Suprapubic skin (tissue), 4 donors: ENCODE data around the gene FCHO2. TPM values are rescaled to one million over a fixed set of nuclear protein-coding genes. Genes with fewer than 3 reads are reported as not detected.

Experiments
- DNase-seq, 2 donors: peaks; one replicate each; pipeline ENCODE4 v3.0.0-alpha.2; 2019; ENCODE audit warnings: low spot score in 2 of 2
- H3K27ac ChIP-seq: fragments of 200-600 bp; sonication (generic); one replicate; pipeline ENCODE4 v1.5.1; 2019
- H3K27me3 ChIP-seq: fragments of 200-600 bp; sonication (generic); one replicate; pipeline ENCODE4 v1.5.1; 2019
- H3K36me3 ChIP-seq: fragments of 200-600 bp; sonication (generic); one replicate; pipeline ENCODE4 v1.5.1; 2019
- H3K4me1 ChIP-seq: fragments of 200-600 bp; sonication (generic); one replicate; pipeline ENCODE4 v1.5.1; 2019
- H3K4me3 ChIP-seq: fragments of 200-600 bp; sonication (generic); one replicate; pipeline ENCODE4 v1.5.1; 2019; ENCODE audit warnings: mild to moderate bottlenecking
- H3K9me3 ChIP-seq: fragments of 200-600 bp; sonication (generic); one replicate; pipeline ENCODE4 v1.5.1; 2019
- EP300 ChIP-seq: sonication (generic); formaldehyde crosslinking; IDR thresholded peaks from one replicate; pipeline ENCODE4 v1.6.1; 2017; ENCODE audit warnings: antibody characterized with exemption
- POLR2A ChIP-seq, 2 donors: fragments of 450-650 bp; IDR thresholded peaks; one replicate each; pipeline ENCODE4 v1.6.1; 2017; ENCODE audit warnings: antibody characterized with exemption in 2 of 2, mild to moderate bottlenecking in 2 of 2, moderate library complexity in 2 of 2
- POLR2AphosphoS5 ChIP-seq, 3 donors: sonication (generic); formaldehyde crosslinking; IDR thresholded peaks; one replicate each; pipeline ENCODE4 v1.6.1; 2017; ENCODE audit warnings: antibody characterized with exemption in 3 of 3
- WGBS: methylation state at CpG from one replicate; pipeline ENCODE4 v1.1.5; 2018; 5-methylcytosine and 5-hydroxymethylcytosine counted together
- total RNA-seq, 4 donors: library from RNA; depleted of rRNA; stranded (reverse); fragments of >200 nt; gene quantifications; one replicate each; pipeline ENCODE4 v1.1.0, GENCODE V29; 2016
- TF ChIP-seq, protein P1 (sequence below), 2 donors: fragments of 200-600 bp in 1 of 2; fragments of 450-650 bp in 1 of 2; sonication (generic) in 1 of 2; IDR thresholded peaks; one replicate each; pipeline ENCODE4 v1.5.1; 2016 to 2019; ENCODE audit warnings: antibody characterized with exemption in 2 of 2, mild to moderate bottlenecking in 1 of 2, moderate library complexity in 1 of 2

FCHO2 gene
- total RNA-seq, 4 donors from 2014 or later, result 24.7 to 46.2 (median 34.8) TPM

DNA sequence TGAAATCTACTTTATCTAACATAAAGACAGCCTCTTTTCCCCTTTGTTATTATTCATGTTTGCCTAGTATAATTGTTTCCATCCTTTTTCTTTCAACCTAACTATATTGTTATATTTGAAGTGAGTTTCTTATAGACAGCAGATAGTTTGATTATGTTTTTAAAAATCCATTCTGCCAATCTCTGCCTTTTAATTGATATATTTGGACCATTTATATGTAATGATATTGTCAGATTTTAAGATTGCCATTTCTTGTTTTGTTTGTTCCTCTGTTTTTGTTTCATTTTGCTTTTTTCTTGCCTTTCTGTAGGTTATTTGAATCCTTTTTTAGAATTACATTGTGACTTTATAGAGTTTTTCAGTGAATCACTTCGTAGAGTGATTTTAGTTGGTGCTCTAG lies 89.8 kb downstream of the FCHO2 start:
- DNase-seq, result no peak
- H3K9me3 ChIP-seq, result no peaks in the 10 kb centered on the region
- WGBS, result 96% methylated on average over 1 of the region's 1 CpG
- H3K27ac ChIP-seq, result no peak overlapping the region
- no peak overlapping the region for H3K4me3 ChIP-seq
- H3K27me3 ChIP-seq, result no peaks in the 10 kb centered on the region
- TF ChIP-seq POLR2AphosphoS5 (IDR thresholded peaks at IDR 0.05), result no peak
- TF ChIP-seq, protein P1, sequence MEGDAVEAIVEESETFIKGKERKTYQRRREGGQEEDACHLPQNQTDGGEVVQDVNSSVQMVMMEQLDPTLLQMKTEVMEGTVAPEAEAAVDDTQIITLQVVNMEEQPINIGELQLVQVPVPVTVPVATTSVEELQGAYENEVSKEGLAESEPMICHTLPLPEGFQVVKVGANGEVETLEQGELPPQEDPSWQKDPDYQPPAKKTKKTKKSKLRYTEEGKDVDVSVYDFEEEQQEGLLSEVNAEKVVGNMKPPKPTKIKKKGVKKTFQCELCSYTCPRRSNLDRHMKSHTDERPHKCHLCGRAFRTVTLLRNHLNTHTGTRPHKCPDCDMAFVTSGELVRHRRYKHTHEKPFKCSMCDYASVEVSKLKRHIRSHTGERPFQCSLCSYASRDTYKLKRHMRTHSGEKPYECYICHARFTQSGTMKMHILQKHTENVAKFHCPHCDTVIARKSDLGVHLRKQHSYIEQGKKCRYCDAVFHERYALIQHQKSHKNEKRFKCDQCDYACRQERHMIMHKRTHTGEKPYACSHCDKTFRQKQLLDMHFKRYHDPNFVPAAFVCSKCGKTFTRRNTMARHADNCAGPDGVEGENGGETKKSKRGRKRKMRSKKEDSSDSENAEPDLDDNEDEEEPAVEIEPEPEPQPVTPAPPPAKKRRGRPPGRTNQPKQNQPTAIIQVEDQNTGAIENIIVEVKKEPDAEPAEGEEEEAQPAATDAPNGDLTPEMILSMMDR (IDR thresholded peaks at IDR 0.05), result no peak
- H3K4me1 ChIP-seq, result no peaks in the 10 kb centered on the region
- H3K36me3 ChIP-seq, result peaks cover 17% of the 10 kb centered on the region

- Histone ChIP-seq H3K27me3 (no peaks in the 10 kb centered on the region), H3K36me3 (peaks cover 26% of the 10 kb centered on the region), H3K4me1 (no peaks in the 10 kb centered on the region), H3K27ac (no peak overlapping the region), H3K4me3 (no peak overlapping the region), H3K9me3 (no peaks in the 10 kb centered on the region)
- no peak for TF ChIP-seq POLR2A (IDR thresholded peaks at IDR 0.05)
- TF ChIP-seq, protein P1 (IDR thresholded peaks at IDR 0.05), result no peak
- no peak for TF ChIP-seq EP300
- TF ChIP-seq POLR2AphosphoS5 (IDR thresholded peaks at IDR 0.05), result no peak
- DNase-seq, result no peak
- WGBS, result 93% methylated on average over 2 of the region's 2 CpGs
These were observed 105.8 kb downstream of the FCHO2 start for GRCh38 chr5:73061593-73061992.

GRCh38 chr5:73066466-73066865 lies 110.6 kb downstream of the FCHO2 start:
- Histone ChIP-seq H3K27ac (no peak overlapping the region), H3K36me3 (peaks cover 47% of the 10 kb centered on the region), H3K9me3 (no peaks in the 10 kb centered on the region), H3K27me3 (no peaks in the 10 kb centered on the region), H3K4me3 (no peak overlapping the region), H3K4me1 (no peaks in the 10 kb centered on the region)
- TF ChIP-seq POLR2A (IDR thresholded peaks at IDR 0.05), result no peak
- WGBS, result 74% methylated on average over 2 of the region's 2 CpGs
- no peak for DNase-seq

- DNase-seq, result no peak
- no peak overlapping the region for H3K27ac ChIP-seq
- WGBS, result 97% methylated on average over 1 of the region's 1 CpG
- H3K9me3 ChIP-seq, result no peaks in the 10 kb centered on the region
- H3K4me3 ChIP-seq, result no peak overlapping the region
- H3K27me3 ChIP-seq, result no peaks in the 10 kb centered on the region
- TF ChIP-seq POLR2A (IDR thresholded peaks at IDR 0.05), result no peak
- TF ChIP-seq POLR2AphosphoS5 (IDR thresholded peaks at IDR 0.05), result no peak
- no peak for TF ChIP-seq EP300
- TF ChIP-seq, protein P1 (IDR thresholded peaks at IDR 0.05), result no peak
- H3K4me1 ChIP-seq, result no peaks in the 10 kb centered on the region
- peaks cover 45% of the 10 kb centered on the region for H3K36me3 ChIP-seq
These were observed 111.4 kb downstream of the FCHO2 start for GRCh38 chr5:73067213-73067612.

- Histone ChIP-seq H3K4me3 (no peak overlapping the region), H3K27me3 (no peaks in the 10 kb centered on the region), H3K4me1 (no peaks in the 10 kb centered on the region), H3K9me3 (no peaks in the 10 kb centered on the region), H3K27ac (no peak overlapping the region), H3K36me3 (peaks cover 83% of the 10 kb centered on the region)
- TF ChIP-seq POLR2AphosphoS5 (IDR thresholded peaks at IDR 0.05) (no peak), EP300 (no peak), POLR2A (IDR thresholded peaks at IDR 0.05) (no peak)
- TF ChIP-seq, protein P1 (IDR thresholded peaks at IDR 0.05), result no peak
- DNase-seq, result no peak
- WGBS, result 94% methylated on average over 4 of the region's 4 CpGs
These were observed 125.3 kb downstream of the FCHO2 start for GRCh38 chr5:73081093-73081492.

- H3K4me3 ChIP-seq, result no peak overlapping the region
- TF ChIP-seq POLR2A (IDR thresholded peaks at IDR 0.05), result no peak
- TF ChIP-seq POLR2AphosphoS5 (IDR thresholded peaks at IDR 0.05), result no peak
- no peak for TF ChIP-seq EP300
- TF ChIP-seq, protein P1 (IDR thresholded peaks at IDR 0.05), result no peak
- no peak for DNase-seq
- no peaks in the 10 kb centered on the region for H3K4me1 ChIP-seq
- peaks cover 47% of the 10 kb centered on the region for H3K36me3 ChIP-seq
- H3K27me3 ChIP-seq, result no peaks in the 10 kb centered on the region
- H3K9me3 ChIP-seq, result no peaks in the 10 kb centered on the region
- no peak overlapping the region for H3K27ac ChIP-seq
- WGBS, result 92% methylated on average over 4 of the region's 4 CpGs
These were observed 132.2 kb downstream of the FCHO2 start for GRCh38 chr5:73088026-73088425.
